ENCODE data around the gene HSD17B11. TPM values are rescaled to one million over a fixed set of nuclear protein-coding genes. Genes with fewer than 3 reads are reported as not detected.

The HSD17B11 gene
- total and polyA plus RNA-seq, 2 experiments from 2014 or later = 76.0 to 171 TPM

DNA sequence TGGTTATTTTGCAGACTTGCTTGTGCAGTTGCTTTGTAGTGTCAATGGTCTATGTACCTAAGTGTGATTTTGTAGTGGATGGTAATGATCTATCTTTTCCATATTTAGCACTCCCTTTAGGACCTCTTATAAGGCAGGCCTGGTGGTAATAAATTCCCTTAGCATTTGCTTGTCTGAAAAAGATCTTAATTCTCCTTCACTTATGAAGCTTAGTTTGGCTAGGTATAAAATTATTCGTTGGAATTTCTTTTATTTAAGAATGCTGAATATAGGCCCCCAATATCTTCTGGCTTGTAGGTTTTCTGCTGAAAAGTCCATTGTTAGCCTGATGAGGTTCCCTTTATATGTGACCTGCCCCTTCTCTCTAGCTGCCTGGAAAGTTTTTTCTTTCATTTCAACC lies 57.7 kb downstream of the HSD17B11 start:
- H3K9me3 ChIP-seq (ENCODE audit: low read depth) = peaks cover 9% of the 10 kb centered on the region
- H3K4me1 ChIP-seq (ENCODE audit: insufficient read depth) = no peaks in the 10 kb centered on the region
- no peak overlapping the region for H3K4me3 ChIP-seq
- no peaks in the 10 kb centered on the region for H3K79me2 ChIP-seq
- no peaks in the 10 kb centered on the region for H3K27me3 ChIP-seq
- H2AFZ ChIP-seq = no peak overlapping the region
- no peak for DNase-seq (ENCODE audit: low spot score)
- WGBS (ENCODE audit: low lambda C conversion rate, missing lambda C conversion rate) = 100% methylated on average over 1 of the region's 1 CpG
- no peaks in the 10 kb centered on the region for H3K36me3 ChIP-seq (replicated peaks; ENCODE audit: insufficient read depth, low read depth)
- H3K9me2 ChIP-seq (replicated peaks; ENCODE audit: insufficient read depth) = no peaks in the 10 kb centered on the region
- no peaks in the 10 kb centered on the region for H4K20me1 ChIP-seq (ENCODE audit: insufficient read depth, poor library complexity, severe bottlenecking)
- no peak overlapping the region for H3K27ac ChIP-seq
- H3K4me2 ChIP-seq = no peak overlapping the region
- no peak for TF ChIP-seq EZH2phosphoT487 (IDR thresholded peaks at IDR 0.05; ENCODE audit: low read depth, severe bottlenecking, unreplicated experiment)
- TF ChIP-seq, protein P1, sequence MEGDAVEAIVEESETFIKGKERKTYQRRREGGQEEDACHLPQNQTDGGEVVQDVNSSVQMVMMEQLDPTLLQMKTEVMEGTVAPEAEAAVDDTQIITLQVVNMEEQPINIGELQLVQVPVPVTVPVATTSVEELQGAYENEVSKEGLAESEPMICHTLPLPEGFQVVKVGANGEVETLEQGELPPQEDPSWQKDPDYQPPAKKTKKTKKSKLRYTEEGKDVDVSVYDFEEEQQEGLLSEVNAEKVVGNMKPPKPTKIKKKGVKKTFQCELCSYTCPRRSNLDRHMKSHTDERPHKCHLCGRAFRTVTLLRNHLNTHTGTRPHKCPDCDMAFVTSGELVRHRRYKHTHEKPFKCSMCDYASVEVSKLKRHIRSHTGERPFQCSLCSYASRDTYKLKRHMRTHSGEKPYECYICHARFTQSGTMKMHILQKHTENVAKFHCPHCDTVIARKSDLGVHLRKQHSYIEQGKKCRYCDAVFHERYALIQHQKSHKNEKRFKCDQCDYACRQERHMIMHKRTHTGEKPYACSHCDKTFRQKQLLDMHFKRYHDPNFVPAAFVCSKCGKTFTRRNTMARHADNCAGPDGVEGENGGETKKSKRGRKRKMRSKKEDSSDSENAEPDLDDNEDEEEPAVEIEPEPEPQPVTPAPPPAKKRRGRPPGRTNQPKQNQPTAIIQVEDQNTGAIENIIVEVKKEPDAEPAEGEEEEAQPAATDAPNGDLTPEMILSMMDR (IDR thresholded peaks at IDR 0.05; ENCODE audit: poor library complexity) = no peak

GRCh38 chr4:87330761-87331160 lies 60.2 kb downstream of the HSD17B11 start:
- H2AFZ ChIP-seq = no peak overlapping the region
- H3K4me2 ChIP-seq = no peak overlapping the region
- no peaks in the 10 kb centered on the region for H3K4me1 ChIP-seq (ENCODE audit: insufficient read depth)
- H4K20me1 ChIP-seq (ENCODE audit: insufficient read depth, poor library complexity, severe bottlenecking) = no peaks in the 10 kb centered on the region
- H3K9me3 ChIP-seq (ENCODE audit: low read depth) = peaks cover 9% of the 10 kb centered on the region
- WGBS (ENCODE audit: low lambda C conversion rate, missing lambda C conversion rate) = 88% methylated on average over 4 of the region's 4 CpGs
- no peak for DNase-seq (ENCODE audit: low spot score)
- no peak overlapping the region for H3K27ac ChIP-seq
- H3K27me3 ChIP-seq = no peaks in the 10 kb centered on the region
- no peak overlapping the region for H3K4me3 ChIP-seq
- TF ChIP-seq, protein P1 (IDR thresholded peaks at IDR 0.05; ENCODE audit: poor library complexity) = no peak
- TF ChIP-seq EZH2 (IDR thresholded peaks at IDR 0.05; ENCODE audit: borderline replicate concordance) (no peak), EZH2phosphoT487 (IDR thresholded peaks at IDR 0.05; ENCODE audit: low read depth, severe bottlenecking, unreplicated experiment) (no peak)
- no peaks in the 10 kb centered on the region for H3K9me2 ChIP-seq (replicated peaks; ENCODE audit: insufficient read depth)
- no peaks in the 10 kb centered on the region for H3K36me3 ChIP-seq (replicated peaks; ENCODE audit: insufficient read depth, low read depth)
- H3K79me2 ChIP-seq = no peaks in the 10 kb centered on the region

GRCh38 chr4:87327136-87327535 lies 63.9 kb downstream of the HSD17B11 start:
- Histone ChIP-seq H3K4me2 (no peak overlapping the region), H3K4me3 (no peak overlapping the region), H3K27me3 (no peaks in the 10 kb centered on the region), H3K27ac (no peak overlapping the region), H2AFZ (no peak overlapping the region), H4K20me1 (ENCODE audit: insufficient read depth, poor library complexity, severe bottlenecking) (no peaks in the 10 kb centered on the region), H3K36me3 (replicated peaks; ENCODE audit: insufficient read depth, low read depth) (no peaks in the 10 kb centered on the region), H3K79me2 (no peaks in the 10 kb centered on the region), H3K9me3 (ENCODE audit: low read depth) (no peaks in the 10 kb centered on the region), H3K4me1 (ENCODE audit: insufficient read depth) (no peaks in the 10 kb centered on the region), H3K9me2 (replicated peaks; ENCODE audit: insufficient read depth) (no peaks in the 10 kb centered on the region)
- TF ChIP-seq EZH2 (IDR thresholded peaks at IDR 0.05; ENCODE audit: borderline replicate concordance) = no peak
- TF ChIP-seq, protein P1 (IDR thresholded peaks at IDR 0.05; ENCODE audit: poor library complexity) = no peak
- TF ChIP-seq EZH2phosphoT487 (IDR thresholded peaks at IDR 0.05; ENCODE audit: low read depth, severe bottlenecking, unreplicated experiment) = no peak
- 89% methylated on average over 1 of the region's 1 CpG for WGBS (ENCODE audit: low lambda C conversion rate, missing lambda C conversion rate)
- no peak for DNase-seq (ENCODE audit: low spot score)

DNA sequence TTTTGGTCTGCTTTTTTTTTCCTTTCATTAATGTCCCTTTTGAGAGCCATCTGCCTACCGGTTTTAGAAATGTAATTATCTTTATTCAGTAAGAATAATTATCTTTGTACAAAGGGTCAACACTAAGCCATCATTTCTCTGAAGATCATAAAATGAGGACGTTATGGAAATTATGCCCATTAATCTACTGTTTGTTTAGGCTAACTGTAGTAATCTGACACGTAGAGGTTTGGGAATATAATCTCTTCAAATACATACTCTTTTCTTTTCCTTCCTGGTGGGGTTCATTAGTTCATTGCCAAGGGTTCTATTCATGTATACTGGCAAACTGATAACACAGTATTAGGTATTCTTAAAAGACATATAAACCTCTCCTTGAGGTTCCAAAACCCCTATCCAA lies 64.5 kb downstream of the HSD17B11 start:
- no peaks in the 10 kb centered on the region for H3K27me3 ChIP-seq
- H3K9me2 ChIP-seq (replicated peaks; ENCODE audit: insufficient read depth) = no peaks in the 10 kb centered on the region
- WGBS (ENCODE audit: low lambda C conversion rate, missing lambda C conversion rate) = 71% methylated on average over 3 of the region's 3 CpGs
- no peak for DNase-seq (ENCODE audit: low spot score)
- H3K27ac ChIP-seq = no peak overlapping the region
- no peak overlapping the region for H2AFZ ChIP-seq
- TF ChIP-seq EZH2phosphoT487 (IDR thresholded peaks at IDR 0.05; ENCODE audit: low read depth, severe bottlenecking, unreplicated experiment) (no peak), EZH2 (IDR thresholded peaks at IDR 0.05; ENCODE audit: borderline replicate concordance) (no peak)
- TF ChIP-seq, protein P1 (IDR thresholded peaks at IDR 0.05; ENCODE audit: poor library complexity) = no peak
- H3K4me1 ChIP-seq (ENCODE audit: insufficient read depth) = no peaks in the 10 kb centered on the region
- H3K4me2 ChIP-seq = no peak overlapping the region
- no peaks in the 10 kb centered on the region for H3K36me3 ChIP-seq (replicated peaks; ENCODE audit: insufficient read depth, low read depth)
- no peaks in the 10 kb centered on the region for H3K79me2 ChIP-seq
- no peaks in the 10 kb centered on the region for H4K20me1 ChIP-seq (ENCODE audit: insufficient read depth, poor library complexity, severe bottlenecking)
- no peak overlapping the region for H3K4me3 ChIP-seq
- no peaks in the 10 kb centered on the region for H3K9me3 ChIP-seq (ENCODE audit: low read depth)

All from hepatocyte (in vitro differentiated cells).